A549 treated with RU486 at 1 μM for 4 hours (cell line): ENCODE results near the gene CXADR. TPM values are rescaled to one million over a fixed set of nuclear protein-coding genes. Genes with fewer than 3 reads are reported as not detected.

Source experiments
- total RNA-seq: library from RNA; stranded (reverse); fragments of 200-300 nt; extraction: Qiagen RNA extraction; gene quantifications from 5 replicates; pipeline ENCODE4 v1.2.3, GENCODE V29; 2022; ENCODE audit warnings: low read depth

Gene CXADR
- 5.1 to 12.0 TPM (median 9.5 TPM) in 5 replicates for total RNA-seq

DNA sequence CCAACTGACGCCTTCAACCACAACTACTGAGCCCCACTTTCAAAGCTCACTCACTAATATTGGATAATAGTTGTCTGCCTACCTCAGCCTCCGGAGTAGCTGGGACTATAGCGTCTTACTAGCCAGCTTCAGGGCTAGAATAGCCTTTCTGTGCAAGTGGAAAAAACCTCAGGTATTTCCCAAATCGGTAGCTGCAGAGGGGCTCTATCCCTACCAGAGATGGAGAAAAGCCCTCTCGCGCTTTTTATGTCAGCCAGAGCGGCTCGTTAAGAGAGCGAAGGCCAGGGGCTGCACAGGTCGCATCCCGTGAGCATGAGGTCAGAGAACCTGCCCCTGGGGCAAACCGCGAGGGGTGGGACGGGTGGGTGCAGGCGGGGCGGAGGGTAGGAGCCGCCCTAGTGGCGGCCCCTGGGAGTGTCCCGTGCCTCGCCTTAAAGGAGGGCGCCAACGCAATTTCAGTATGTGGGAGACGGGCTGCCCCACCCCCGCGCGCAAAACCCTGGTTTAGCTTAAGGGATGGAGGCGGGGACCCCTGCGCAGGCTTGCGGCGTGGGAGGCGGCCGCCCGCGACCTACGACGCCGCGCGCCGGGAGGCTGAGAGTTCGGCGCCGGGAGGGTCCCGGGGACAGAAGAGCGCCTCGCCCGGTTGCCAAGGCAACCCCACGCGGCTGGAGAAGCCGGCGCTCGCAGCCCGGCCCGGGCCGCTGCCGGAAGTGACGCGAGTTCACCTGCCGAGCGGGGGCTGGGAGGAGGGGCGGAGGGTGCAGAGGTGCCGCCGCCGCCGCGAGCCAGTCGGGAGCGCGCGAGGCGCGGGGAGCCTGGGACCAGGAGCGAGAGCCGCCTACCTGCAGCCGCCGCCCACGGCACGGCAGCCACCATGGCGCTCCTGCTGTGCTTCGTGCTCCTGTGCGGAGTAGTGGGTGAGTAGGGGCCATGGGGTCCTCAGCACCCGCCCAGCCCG, at the start of gene CXADR:
TSS of gene CXADR (plus strand) at position 791 of the 961 bp plus-strand sequence. CDS start at position 878, 87 bp downstream.

DNA sequence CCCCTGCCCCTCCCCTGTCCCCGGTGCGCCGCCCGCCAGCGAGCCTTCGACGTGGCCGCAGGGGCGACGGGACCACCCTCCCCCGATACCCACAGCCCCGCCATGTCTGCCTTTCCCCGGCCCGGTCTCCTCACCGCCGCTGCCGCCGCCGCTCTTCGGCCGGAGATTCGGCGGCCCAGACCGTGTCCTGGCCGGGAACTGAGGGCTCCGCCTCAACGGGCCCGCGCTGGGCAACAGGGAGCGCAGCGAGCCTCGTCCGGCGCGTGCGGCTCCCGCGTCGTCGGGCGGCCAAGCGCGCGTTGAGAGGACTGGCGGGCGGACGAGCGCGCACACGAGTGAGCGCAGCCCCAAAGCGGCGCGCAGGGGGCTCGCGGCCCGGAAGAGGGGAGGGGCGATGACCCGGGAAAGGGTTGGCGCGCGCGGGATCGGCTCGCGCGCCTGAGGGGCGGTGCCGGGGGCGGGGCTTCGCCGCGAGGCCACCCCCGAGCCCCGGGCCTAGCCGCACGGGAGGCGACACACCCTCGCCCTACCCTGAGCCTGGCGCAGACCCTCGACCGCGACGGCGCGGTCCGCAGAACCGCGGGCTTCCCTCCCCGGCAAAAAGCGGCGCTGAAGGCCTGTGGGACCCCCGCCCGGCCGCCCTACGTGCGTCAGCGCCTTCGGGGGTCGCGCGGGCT, 99.9 kb downstream of the CXADR start, which contains the start of gene BTG3:
TSS of gene BTG3 (minus strand) at position 337 of the 677 bp plus-strand sequence. CDS start 3,757 bp downstream, outside the sequence.

Other genes starting within 250 kb of the CXADR start
- gene BTG3, start 99.9 kb downstream of the CXADR start, total RNA-seq, result 22.0 to 34.6 TPM (median 31.8 TPM) in 5 replicates